Stimulated activated CD4-positive, alpha-beta T cell treated with anti-CD3 and anti-CD28 coated beads, Interleukin-12 subunit alpha, Interleukin-12 subunit beta, amount 100 ng/mL, for 48 hours (primary cell): Measurements from ENCODE around the gene SYNE2.

Experiments used
- DNase-seq, 3 donors: peaks; one replicate each; pipeline ENCODE4 v3.0.0-alpha.2; 2020; ENCODE audit warnings: low read depth in 2 of 3, low spot score in 1 of 3

Gene SYNE2

DNA sequence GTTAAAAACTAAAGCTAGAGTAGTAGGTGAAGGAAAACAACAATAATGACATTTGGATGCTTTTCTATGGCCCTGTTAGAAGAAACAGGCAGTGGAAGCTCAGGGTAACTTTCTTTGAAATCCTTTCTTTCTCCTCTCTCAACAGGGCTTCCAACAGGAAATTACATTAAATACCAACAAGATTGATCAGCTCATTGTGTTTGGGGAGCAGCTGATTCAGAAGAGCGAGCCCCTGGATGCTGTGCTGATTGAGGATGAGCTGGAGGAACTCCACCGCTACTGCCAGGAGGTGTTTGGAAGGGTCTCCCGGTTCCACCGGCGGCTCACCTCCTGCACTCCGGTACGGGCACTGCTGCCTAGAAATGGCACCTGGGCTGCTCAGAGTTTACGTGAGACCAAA lies 359.9 kb downstream of the SYNE2 start:
- DNase-seq, result no peak

DNA sequence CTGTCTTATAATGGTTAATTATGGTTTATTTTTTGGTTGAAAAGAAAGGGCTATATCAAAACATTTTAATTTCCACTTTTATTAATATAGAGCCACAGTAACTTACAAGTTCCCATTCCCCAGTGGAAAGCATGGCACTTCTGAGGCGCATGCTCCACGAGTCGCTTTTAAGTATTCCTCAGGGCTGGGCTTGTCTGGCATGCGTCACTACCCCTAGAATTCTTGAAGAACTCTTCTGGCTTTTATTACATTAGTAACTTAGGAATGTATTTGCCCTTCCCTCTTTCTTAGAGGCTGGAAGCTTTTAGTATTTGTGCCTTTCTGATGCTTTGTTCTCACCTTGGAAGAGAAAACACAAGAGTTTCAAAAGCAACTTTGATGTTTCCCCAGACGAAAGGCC lies 360.3 kb downstream of the SYNE2 start:
- DNase-seq, result no peak

DNA sequence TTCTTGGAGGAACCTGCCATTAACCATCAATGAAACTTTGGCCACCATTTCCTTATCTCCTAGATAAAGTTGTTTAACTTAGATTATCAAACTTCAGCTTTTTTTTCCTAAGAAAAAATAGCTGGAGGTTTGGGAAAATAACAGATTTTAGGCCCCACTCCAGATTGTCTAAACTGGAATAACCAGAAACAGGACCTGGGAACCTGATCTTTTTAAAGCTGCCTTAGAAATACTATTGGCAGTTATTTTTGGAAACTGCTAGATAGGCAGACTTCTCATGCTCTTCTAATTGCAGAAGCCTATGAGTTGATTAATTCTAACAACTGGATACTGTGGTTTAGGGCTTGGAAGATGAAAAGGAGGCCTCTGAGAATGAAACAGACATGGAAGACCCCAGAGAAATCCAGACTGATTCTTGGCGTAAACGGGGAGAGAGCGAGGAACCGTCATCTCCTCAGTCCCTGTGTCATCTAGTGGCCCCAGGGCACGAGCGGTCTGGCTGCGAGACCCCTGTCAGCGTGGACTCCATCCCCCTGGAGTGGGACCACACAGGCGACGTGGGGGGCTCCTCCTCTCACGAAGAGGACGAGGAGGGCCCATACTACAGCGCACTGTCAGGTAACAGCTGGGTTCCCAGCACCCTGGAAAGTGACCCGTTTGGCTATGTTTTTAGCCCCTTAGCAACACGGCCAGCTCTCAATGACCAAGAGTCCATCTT lies 361.2 kb downstream of the SYNE2 start:
- no peak for DNase-seq

DNA sequence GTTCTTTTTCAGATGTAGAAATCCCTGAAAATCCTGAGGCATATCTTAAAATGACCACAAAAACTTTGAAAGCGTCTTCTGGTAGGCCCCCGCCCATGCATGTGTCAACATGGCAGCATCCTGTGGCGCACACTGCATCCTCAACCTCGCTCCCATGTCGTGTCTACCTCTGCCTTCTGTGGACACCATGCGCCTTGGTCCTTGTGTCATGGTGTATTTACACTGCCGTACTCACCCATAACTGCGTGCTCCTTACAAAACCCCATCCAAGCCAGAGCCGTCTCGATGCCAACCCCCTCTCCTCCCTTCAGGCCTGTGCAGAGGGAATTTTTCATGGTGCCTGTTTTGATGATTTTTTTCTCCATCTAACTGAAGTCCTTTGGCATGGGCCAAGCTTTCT lies 362.5 kb downstream of the SYNE2 start:
- DNase-seq, result no peak

DNA sequence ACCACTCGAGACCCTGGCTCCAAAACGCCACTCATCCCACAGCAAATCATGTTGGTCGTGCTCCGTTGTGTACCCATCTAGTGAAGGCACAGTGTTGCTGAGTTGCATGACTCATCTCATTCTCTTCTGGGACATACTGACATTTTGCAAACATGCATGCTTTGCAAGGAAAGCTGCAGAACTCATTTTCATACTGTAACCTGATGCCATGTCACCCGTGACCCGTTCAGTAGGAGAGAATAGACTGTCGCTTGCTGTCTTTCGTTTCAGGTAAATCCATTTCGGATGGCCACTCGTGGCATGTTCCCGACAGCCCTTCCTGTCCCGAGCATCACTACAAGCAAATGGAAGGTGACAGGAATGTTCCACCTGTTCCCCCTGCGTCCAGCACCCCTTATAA lies 363.2 kb downstream of the SYNE2 start:
- DNase-seq, result no peak

DNA sequence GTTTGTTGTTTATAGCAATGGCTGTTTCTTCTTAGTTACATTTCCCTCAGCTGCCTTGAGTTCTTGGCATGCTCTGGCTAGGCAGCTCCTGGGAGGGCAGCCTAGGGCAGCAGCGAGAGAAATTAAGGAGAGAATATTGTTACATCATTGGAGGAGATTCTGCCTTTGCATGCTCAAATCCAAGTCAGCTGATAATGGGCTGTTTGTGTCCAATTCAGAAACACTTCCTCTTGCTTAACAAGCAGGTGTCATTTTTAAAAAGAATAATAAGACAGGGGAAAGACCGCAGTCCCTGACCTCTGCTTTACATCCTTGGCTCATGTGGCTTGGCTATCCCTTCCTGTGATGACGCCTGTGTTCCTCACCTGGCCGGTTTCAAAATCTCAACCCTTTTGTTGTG lies 364.5 kb downstream of the SYNE2 start:
- DNase-seq, result no peak

DNA sequence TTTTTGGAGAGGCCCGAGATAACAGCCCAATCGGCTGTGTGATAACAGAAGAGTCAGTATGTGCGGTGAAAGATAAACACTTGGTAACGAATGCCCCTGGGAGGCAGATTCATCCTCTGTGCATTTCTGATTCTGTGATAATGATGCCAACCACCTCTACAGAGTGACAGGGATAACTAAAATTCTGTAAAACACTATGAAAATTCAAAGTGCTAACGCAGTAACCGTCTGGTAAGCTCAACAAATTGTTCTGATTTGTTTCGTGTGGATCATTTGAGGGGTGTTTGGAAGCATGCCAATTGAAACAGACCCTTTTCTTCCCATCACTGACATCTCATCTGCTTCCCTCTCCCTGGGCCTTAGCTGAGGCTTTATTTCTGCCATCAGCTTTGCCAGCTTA lies 365.0 kb downstream of the SYNE2 start:
- DNase-seq, result no peak

DNA sequence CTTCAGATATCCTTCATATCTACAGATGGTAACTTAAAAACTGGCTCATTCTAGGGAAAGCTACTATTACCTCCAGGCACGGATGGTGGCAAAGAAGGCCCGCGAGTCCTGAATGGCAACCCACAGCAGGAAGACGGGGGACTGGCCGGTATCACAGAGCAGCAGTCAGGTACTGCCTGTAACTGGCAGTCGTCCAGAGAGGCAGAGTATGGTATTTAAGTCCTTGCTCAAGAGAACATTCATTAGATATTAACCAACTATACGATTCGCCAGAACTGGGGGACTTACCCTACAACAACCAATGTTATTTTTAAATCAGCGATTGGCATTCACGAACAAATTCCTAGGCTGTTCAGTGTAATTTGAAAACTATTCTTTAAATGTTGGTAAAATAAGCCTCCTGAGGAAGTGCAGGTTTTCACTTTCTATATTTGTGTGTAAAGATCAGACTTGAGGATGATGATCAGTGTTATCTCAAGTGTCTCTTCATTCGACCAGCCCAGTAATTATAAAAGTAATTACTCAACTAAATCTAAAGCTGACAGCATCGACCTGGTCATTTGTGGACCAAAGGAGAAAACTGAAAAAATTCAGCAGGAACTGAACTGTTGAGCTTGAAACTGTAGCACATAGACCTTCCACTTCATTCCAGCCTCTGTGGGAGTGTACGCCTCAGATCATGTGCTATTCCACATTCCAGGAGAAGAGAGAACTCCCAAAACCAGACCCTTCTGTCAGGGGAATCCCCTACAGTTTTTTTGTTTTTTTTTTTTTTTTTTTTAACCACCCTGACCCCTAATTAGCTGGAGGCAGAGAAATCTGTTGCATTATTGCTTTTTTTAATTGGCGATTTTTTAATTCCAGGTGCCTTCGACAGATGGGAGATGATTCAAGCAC lies 365.8 kb downstream of the SYNE2 start:
- no peak for DNase-seq

DNA sequence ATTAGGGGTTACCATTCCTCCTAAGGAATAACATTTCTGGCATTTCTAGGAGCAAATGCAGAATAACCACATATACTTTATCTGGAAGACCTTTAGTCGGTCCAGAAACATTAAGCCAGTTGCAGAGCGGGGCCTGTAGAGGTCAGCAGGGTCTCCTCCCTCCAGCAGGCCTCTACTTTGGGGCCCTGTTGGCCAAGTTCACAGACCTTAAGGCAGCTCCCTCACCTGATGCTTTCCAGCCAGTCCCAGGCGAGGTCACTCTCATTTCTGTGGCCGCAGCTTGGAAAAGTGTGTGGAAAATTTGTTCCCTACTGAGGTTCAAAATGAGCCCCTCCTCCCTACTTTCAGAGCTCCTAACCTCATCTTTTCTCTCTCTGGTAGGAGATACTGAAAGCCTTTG lies 367.3 kb downstream of the SYNE2 start:
- no peak for DNase-seq

DNA sequence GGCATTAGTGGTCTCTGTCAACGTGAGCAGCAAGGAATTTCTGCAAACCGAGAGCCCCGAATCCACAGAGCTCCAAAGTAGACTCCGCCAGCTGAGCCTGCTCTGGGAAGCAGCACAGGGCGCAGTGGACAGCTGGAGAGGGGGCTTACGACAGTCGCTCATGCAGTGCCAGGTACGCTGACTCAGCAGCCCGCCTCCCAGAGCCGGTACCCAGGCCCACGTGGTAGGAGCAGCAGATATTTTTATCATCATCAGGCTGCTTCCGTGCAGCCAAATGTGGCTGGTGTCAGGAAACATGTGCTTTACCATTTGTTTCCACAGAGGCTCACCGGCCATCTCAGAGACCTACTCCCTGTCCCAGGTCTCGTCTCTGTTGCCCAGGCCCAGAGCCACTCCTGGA lies 367.7 kb downstream of the SYNE2 start:
- no peak for DNase-seq

DNA sequence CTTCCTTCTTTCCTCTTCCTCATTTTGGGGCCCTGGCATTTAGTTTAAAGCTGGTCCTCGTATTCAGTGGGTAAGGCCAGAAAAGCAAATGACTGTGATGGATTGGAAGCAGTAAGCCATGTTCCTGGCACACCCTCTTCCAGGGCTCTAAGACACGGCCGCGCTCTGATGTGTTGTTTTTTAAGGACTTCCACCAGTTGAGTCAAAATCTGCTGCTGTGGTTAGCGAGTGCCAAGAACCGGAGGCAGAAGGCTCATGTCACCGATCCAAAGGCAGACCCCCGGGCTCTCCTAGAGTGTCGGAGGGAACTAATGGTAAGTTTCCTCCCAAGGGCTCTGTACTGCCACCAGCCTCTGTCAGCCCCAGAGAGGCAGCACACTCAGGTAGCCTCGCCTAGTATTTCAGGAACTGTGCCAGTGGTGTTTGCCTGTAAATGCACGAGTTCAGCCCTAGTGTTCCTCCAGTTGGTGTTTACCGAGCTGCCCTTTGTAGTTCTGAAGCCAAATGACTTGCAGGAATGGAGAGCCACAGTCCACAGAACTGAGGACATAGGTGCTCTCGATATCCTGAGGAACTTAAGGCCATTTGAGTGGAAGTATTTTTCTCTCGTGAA lies 368.7 kb downstream of the SYNE2 start:
- DNase-seq, result no peak

DNA sequence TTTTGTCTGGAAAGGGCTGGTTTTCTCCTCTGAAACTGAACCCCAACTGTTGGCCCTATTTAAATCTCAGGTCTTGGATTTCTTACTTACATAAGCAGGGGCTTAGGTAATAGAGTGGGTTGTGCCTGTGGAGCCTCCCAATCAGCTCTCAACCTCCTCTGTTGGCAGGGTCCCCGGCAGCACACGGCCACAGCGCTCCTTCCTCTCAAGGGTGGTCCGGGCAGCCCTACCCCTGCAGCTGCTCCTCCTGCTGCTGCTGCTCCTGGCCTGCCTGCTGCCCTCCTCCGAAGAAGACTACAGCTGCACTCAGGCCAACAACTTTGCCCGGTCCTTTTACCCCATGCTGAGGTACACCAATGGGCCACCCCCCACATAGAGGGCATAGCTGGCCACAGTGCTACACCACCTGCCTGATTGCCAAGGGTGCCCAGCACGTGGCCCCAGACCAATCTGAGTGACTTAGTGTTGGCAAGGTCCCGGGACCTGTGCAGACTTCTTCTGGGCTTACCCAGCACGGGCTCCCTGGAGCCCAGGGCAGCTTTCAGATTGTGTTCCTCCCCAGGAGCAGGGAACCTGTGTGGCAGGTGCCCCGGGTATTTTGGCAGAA lies 372.4 kb downstream of the SYNE2 start:
- DNase-seq, result no peak

DNA sequence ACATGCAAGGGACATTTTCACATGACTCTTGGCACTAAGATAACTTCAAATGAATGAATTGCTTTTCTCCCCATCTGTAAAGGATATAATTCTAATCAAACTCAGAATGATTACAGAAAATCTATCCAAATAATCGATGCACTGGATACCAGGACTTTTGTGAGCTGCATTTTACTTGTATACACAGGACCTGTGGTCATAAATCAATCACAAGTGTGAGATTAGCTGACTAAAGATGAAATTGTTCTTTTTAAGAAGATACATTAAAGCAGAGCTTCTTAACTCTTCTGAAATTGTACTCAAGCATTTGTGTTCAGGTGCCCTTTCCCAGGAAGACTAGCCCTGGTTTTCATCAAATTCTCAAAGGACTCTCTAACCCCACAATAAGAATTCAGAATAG lies 375.1 kb downstream of the SYNE2 start:
- DNase-seq, result no peak

DNA sequence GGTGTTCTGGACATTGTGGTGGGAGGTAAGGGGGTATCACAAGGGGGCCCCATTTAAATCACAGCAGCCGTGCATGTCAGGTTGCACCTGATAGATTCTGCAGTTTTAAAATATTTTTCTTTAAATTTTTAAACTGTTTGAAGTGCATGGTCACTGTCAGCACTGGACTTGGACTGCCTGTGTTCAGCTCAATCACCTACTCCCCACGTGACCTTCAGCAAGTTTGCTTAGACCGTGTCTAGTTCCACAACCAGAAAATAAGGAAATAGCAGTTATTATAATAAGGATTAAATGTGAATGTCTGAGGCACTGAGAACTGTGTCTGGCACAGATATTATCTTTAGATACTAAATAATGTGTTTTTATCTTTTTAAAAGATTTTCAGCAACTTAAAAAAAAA lies 376.7 kb downstream of the SYNE2 start:
- no peak for DNase-seq

DNA sequence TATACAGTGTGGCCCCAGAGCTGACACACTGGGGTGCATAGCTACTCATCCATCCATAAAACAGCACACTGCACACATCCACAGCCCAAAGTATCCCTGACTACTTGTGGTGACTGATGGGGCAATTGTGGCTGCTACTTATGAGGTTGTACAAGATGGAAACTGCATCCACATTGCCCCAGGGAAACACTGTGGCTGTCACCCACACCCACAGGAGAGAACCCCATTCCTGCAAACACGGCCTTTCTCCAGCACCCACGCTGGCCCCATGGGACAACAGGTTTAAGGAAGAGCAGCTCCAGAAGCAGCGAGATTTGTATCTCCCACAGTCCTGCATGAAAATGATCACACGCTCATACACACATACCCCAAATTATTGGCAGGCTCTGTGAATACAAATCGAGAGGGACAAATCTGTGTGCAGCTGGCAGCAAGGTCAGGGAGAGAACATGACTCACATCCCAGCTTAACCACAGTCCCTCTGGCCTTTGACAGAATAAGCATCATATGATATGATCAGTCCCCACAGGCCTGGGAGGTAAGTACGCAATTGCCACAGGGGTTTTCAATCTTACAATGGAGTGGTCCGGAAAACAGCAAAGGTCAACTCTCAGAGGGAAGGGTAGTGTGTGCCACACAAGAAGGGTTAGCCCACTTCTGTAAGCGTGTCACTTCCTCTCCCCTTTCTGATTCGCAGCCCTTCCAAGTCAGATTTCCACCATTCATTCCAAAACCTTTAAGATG lies 379.5 kb downstream of the SYNE2 start:
- peak in 1 of 3 donors; percentile 7 for DNase-seq

DNA sequence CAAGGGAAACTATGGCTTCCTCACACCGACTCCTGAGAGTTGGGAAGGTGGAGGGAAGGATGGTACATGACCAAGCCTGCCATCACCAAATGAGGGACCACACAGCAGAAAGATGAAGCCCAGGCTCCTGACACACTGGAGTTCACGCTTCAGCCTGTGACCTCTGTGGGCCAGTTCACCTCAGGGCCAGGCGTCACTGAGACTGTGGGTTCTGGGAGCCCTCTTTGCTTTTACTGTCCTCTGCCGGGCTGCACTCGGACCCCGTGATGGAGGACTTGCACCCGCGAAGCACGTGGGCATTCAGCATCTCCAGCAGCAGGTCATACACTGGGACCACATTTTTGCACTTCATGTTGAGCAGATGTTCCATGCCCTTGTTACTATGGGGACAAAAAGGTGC lies 380.1 kb downstream of the SYNE2 start:
- DNase-seq, result no peak

DNA sequence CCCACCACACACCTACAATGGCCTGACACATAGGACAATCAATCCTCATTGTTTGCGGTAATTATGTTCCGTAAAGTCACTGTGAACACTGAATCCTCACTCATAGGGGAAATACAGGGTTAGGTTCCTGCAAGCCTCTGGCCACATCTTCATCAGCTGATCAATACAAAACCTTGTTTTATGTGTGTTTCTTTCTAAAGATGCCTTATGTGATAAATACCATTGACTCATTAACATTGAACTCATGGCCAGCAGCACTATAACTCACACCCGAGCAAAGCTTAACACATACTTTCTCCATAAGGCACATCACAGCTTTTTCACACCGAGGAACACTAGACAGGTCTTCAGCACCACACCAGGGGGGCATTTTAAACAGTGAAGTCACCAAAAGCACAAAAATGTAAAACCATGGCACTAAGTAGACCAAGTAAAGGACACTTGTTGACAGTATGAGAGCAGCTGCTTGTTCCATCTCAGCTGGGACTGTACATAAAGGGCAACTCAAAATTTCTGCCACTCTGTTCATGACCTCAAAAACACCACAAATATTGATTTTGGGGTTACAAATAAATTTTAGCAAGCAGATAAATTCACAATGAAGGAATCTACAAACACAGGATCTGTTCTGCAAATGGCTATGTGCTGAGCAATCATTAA lies 380.9 kb downstream of the SYNE2 start:
- DNase-seq, result no peak

DNA sequence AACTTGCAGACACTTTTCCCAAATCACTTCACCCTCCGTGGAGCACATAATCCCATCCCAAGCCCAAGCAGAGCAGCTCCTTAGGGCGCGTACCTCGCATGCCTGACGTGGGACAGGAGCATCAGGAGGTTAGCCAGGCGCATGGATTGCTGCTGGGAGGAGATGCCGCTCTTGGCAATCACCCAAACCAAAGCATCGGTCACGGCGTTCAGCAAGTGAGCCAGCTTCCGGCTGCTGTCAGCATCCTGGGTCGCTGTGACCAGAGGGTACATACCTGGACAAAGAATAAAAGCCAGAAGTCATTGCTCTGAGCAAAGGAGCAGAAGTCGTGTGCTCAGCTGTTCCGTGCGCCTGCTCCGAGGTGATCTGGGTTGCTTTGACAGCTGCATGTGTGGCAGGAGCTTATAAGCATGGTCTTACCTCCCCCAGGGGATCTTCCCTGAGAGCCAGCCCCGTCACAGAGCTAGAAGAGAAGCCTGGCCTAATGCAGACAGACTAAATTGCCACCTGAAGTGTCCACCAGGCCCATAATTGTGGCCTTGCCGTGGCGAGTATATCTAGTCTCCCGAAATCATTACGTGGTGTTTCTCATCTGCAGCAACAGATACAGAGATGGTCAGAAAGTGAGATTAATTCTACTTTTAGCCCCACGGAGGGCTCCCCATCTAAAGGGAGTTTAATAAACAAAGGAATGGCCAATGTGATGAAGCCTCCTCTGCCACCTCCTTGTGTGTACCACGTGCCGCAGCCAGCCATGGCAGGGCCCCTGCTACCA lies 382.3 kb downstream of the SYNE2 start:
- no peak for DNase-seq
